ES-I3 (cell line): Measurements from ENCODE around the gene LRPAP1.

Source experiments
- H3K36me3 ChIP-seq: 2 replicates; pipeline ENCODE4 v1.6.1; 2013; ENCODE audit warnings: mild to moderate bottlenecking, low read length, control low read depth, moderate library complexity; ENCODE audit not compliant: insufficient read depth
- H3K4me1 ChIP-seq: 2 replicates; pipeline ENCODE4 v1.6.1; 2013; ENCODE audit warnings: mild to moderate bottlenecking, control low read depth, low read length; ENCODE audit not compliant: insufficient read depth
- H3K9ac ChIP-seq: 2 replicates; pipeline ENCODE4 v1.6.1; 2013; ENCODE audit warnings: low read depth, mild to moderate bottlenecking, low read length, moderate library complexity
- H3K9me3 ChIP-seq: 2 replicates; pipeline ENCODE4 v1.6.1; 2013; ENCODE audit warnings: mild to moderate bottlenecking, low read length, moderate library complexity; ENCODE audit not compliant: control insufficient read depth, insufficient read depth

LRPAP1 gene

GRCh38 chr4:3520796-3521600 lies 11.2 kb downstream of the LRPAP1 start:
- Histone ChIP-seq H3K9ac (no peak overlapping the region), H3K36me3 (peaks cover 31% of the 10 kb centered on the region; the same call in 1 of the 2 replicates), H3K4me1 (no peaks in the 10 kb centered on the region), H3K9me3 (no peaks in the 10 kb centered on the region)

GRCh38 chr4:3520276-3520675 lies 11.9 kb downstream of the LRPAP1 start:
- Histone ChIP-seq H3K9ac (no peak overlapping the region), H3K36me3 (peaks cover 31% of the 10 kb centered on the region; the same call in 1 of the 2 replicates), H3K4me1 (no peaks in the 10 kb centered on the region), H3K9me3 (no peaks in the 10 kb centered on the region)

DNA sequence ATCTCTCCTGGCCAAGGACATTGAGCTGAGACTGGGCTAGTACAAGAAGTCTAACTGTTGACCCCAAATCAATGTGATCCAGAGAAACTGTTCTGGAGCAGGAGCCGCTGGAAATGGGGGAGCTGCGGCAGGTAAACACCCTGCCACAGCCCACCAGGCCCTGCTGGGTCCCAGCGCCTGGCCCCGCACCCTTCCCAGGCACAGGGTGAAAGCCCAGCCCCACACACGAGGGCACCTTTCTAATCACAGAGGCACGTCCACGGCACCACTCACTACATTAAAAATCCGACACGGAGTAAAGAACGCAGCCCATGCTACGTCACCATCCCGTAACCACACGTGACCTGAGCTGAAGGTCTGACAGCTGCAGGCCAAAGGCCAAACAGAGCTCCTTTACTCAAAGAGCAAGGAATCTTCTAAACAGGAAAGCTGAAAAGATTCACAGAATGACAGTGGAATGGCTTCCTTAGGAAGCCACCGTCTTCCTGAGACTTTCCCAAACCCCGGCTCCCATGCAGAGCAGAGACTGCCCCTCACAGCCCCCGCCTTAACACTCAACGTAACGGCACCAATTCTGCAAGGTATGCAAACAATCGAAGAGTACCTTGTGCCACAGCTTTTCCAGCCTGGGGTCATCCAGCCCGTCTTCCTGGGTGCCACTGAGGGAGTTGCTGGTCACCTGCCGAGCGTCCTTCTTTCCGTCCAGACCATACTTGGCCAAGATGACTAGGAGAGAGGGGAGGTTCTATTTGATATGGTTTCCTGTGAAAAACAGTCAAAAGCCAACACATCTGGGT lies 12.6 kb downstream of the LRPAP1 start:
- Histone ChIP-seq H3K36me3 (peaks cover 29% of the 10 kb centered on the region; the same call in 1 of the 2 replicates), H3K4me1 (no peaks in the 10 kb centered on the region), H3K9ac (no peak overlapping the region), H3K9me3 (no peaks in the 10 kb centered on the region)

DNA sequence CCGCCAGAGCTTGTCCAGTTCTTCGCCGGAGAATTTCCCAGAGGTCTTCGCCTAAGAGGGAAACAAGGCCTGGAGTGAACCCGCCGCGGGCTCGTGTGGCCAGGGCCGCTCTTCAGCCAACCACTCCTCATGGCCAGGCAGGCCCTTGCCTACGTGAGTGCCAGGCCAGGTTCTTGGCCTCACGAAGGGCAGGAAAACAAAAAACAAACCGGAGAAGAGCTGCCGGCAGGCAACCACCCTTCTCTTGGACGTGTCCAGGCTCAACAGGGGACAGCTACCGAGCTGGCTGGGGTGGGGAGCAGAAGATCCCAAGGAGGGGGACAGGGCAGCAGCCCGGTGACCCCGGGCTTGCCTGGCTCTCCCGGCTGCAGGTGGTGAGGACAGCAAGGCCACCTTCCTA lies 13.3 kb downstream of the LRPAP1 start:
- Histone ChIP-seq H3K36me3 (peaks cover 25% of the 10 kb centered on the region), H3K4me1 (no peaks in the 10 kb centered on the region), H3K9ac (no peak overlapping the region), H3K9me3 (no peaks in the 10 kb centered on the region)

- no peak overlapping the region for H3K9ac ChIP-seq
- H3K9me3 ChIP-seq, result no peaks in the 10 kb centered on the region
- peaks cover 29% of the 10 kb centered on the region for H3K36me3 ChIP-seq
- H3K4me1 ChIP-seq, result no peaks in the 10 kb centered on the region
Observed at GRCh38 chr4:3518511-3518880, 13.7 kb downstream of the LRPAP1 start.

- H3K9ac ChIP-seq, result no peak overlapping the region
- no peaks in the 10 kb centered on the region for H3K4me1 ChIP-seq
- peaks cover 29% of the 10 kb centered on the region for H3K36me3 ChIP-seq
- no peaks in the 10 kb centered on the region for H3K9me3 ChIP-seq
Observed at GRCh38 chr4:3517731-3518510, 14.3 kb downstream of the LRPAP1 start.

DNA sequence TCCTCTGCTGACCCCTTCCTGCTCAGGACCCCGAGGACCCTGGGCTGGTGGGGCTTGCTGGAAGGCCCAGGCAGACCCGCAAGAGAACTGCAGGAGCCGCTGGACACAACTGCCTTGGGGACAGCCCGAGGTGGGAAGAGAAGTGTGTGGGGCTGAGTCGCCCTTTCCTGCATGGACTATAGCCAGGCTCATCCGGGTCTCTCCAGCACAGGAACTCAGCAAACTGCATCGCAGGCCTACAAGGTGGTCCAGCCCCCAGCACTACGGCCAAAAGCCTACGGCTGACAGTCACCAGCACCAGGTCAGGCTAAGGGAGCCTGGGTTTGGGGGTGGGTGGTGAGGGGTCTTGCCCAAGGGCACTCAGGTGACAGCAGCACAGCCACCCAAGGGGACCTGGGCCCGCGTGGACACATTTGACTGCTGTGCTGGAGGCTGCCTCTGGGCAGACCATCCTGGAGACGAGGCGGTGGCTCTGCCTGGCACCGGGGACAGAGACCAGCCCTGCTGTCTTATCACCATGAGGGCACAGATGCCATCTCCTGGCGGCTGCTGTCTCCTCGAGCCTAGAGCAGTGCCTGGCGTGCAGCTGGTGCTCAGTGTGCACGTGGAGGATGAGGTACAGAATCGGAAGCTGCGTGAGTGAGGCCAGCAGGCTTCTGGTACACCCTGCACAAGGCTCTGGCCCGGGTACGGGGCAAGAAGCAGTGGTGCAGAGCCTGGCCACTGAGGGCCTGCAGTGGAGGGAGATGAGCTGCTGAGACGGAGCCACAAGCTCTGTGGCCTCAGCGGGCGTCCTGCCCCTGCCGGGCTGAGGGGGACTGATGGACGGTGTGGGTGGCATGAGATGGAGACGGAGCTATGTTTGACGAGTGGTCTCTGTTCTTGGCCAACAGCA lies 15.1 kb downstream of the LRPAP1 start:
- H3K9me3 ChIP-seq, result no peaks in the 10 kb centered on the region
- H3K4me1 ChIP-seq, result no peaks in the 10 kb centered on the region
- H3K36me3 ChIP-seq, result peaks cover 33% of the 10 kb centered on the region
- no peak overlapping the region for H3K9ac ChIP-seq

GRCh38 chr4:3516061-3516835 lies 16.0 kb downstream of the LRPAP1 start:
- peaks cover 37% of the 10 kb centered on the region for H3K36me3 ChIP-seq
- no peaks in the 10 kb centered on the region for H3K9me3 ChIP-seq
- no peak overlapping the region for H3K9ac ChIP-seq
- no peaks in the 10 kb centered on the region for H3K4me1 ChIP-seq

DNA sequence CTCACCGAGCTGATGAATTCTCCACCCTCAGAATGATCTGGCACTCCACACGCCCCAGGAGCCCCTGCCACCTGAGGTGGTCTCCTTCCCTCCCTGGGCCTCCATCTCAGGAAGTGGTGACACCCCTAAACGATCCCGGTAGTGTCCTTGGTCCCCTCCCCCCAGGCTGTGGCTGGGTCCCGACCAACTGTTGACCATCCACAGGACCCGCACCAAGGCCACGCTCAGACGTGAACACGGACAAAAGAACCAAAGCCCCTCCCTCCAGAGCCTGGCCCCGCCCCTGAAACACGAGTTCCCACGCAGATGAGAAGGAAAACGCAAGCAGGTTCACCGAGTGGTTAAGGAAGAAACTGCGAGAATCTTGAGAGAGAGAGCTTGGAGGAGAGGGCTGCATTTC lies 16.6 kb downstream of the LRPAP1 start:
- Histone ChIP-seq H3K9ac (no peak overlapping the region), H3K4me1 (no peaks in the 10 kb centered on the region), H3K9me3 (no peaks in the 10 kb centered on the region), H3K36me3 (peaks cover 39% of the 10 kb centered on the region)

DNA sequence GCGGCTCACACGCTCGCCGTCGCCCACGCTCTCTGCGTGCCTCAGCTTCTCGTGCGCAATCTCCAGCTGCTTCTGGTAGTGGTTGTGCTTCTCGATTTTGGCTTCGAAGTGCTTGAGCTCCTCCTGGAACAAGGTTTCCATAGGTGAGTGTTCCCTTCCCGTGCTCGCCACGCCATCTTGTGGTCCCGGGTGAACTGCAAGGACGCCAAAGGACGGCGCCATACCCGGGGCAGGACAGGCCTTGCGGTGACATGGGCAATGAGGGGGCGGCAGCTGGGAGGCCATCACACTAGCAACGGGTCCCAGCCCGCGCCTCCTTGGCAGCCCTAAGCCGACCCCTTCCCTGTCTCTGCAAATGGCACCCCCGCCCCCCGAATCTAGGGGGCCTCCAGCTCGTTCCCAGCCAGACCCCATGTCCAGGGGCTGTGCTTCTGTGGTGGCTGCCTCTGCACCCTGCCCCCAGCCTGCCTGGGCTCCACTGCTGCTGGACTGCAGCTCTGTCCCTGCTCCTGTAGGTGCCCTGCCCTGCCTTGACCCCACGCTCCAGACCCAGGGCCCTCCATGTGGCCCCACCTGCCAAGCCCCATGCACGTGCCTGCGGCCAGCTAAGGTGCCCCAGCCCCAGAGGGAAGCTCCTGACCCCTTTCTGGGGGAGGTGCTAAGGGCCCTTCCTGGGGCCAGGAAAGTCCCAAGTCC lies 17.3 kb downstream of the LRPAP1 start:
- no peaks in the 10 kb centered on the region for H3K9me3 ChIP-seq
- no peaks in the 10 kb centered on the region for H3K4me1 ChIP-seq
- H3K9ac ChIP-seq, result no peak overlapping the region
- H3K36me3 ChIP-seq, result peaks cover 37% of the 10 kb centered on the region

GRCh38 chr4:3514221-3514780 lies 17.9 kb downstream of the LRPAP1 start:
- H3K9me3 ChIP-seq, result no peaks in the 10 kb centered on the region
- H3K36me3 ChIP-seq, result peaks cover 33% of the 10 kb centered on the region
- H3K4me1 ChIP-seq, result no peaks in the 10 kb centered on the region
- H3K9ac ChIP-seq, result no peak overlapping the region

- no peak overlapping the region for H3K9ac ChIP-seq
- H3K9me3 ChIP-seq, result no peaks in the 10 kb centered on the region
- H3K36me3 ChIP-seq, result peaks cover 35% of the 10 kb centered on the region
- no peaks in the 10 kb centered on the region for H3K4me1 ChIP-seq
Observed at GRCh38 chr4:3513807-3514206, 18.4 kb downstream of the LRPAP1 start.
